NCI-H774 (cell line): ENCODE data around the gene NRF1.

ENCODE experiments used
- DNase-seq: peaks from one replicate; lab custom pipeline; 2025; lab: John Stamatoyannopoulos, UW

The NRF1 gene

GRCh38 chr7:129804111-129804889 lies 192.8 kb downstream of the NRF1 start:
- no peak for DNase-seq

GRCh38 chr7:129804890-129805719 lies 193.6 kb downstream of the NRF1 start:
- DNase-seq = no peak
